Chondrocyte (in vitro differentiated cells): ENCODE data around the gene PTGFRN. TPM values are rescaled to one million over a fixed set of nuclear protein-coding genes. Genes with fewer than 3 reads are reported as not detected.
"Not testable (repeated sequence)": the region's sequence is repeated elsewhere in the genome, so short reads cannot be mapped to it uniquely, and the experiment has no call there.

ENCODE experiments used
- DNase-seq: peaks from one replicate; pipeline ENCODE4 v3.0.0; 2021; ENCODE audit warnings: mixed read lengths, low spot score
- H3K27ac Mint-ChIP-seq: one replicate; pipeline ENCODE4 v1.8.0; 2021; ENCODE audit warnings: mild to moderate bottlenecking, moderate library complexity, mixed read lengths; ENCODE audit not compliant: unreplicated experiment
- H3K27me3 Mint-ChIP-seq: 2 replicates; pipeline ENCODE4 v1.8.0; 2021; ENCODE audit warnings: low read depth, mixed read lengths
- H3K36me3 Mint-ChIP-seq: 2 replicates; pipeline ENCODE4 v1.8.0; 2021; ENCODE audit warnings: low read depth, mixed read lengths
- H3K4me1 Mint-ChIP-seq: 2 replicates; pipeline ENCODE4 v1.8.0; 2021; ENCODE audit warnings: low read depth, mild to moderate bottlenecking, mixed read lengths
- H3K4me3 Mint-ChIP-seq: one replicate; pipeline ENCODE4 v1.8.0; 2021; ENCODE audit warnings: mild to moderate bottlenecking, moderate library complexity, mixed read lengths; ENCODE audit not compliant: unreplicated experiment
- H3K9me3 Mint-ChIP-seq: 2 replicates; pipeline ENCODE4 v1.8.0; 2021; ENCODE audit warnings: low read depth, mixed read lengths
- CTCF ChIP-seq: fragments of 200-600 bp; sonication (generic); IDR thresholded peaks from 2 replicates; pipeline ENCODE4 v1.5.0; 2021; ENCODE audit warnings: antibody characterized with exemption, mild to moderate bottlenecking, moderate library complexity
- total RNA-seq: library from RNA; stranded (reverse); gene quantifications from 3 replicates; pipeline ENCODE4 v1.2.1, GENCODE V29; 2021

The PTGFRN gene
- total RNA-seq, 1 donor from 2014 or later, result 117 TPM

- Mint-ChIP-seq H3K27ac (peak overlapping the region; percentile 89), H3K4me1 (peaks cover 34% of the 10 kb centered on the region), H3K9me3 (peaks cover 21% of the 10 kb centered on the region), H3K27me3 (no peaks in the 10 kb centered on the region), H3K36me3 (peaks cover 9% of the 10 kb centered on the region), H3K4me3 (no peak overlapping the region)
- no peak for DNase-seq
- no peak for TF ChIP-seq CTCF
Measured at GRCh38 chr1:116972674-116973030, 62.9 kb downstream of the PTGFRN start.

- H3K4me3 Mint-ChIP-seq, H3K27ac Mint-ChIP-seq, H3K27me3 Mint-ChIP-seq, H3K4me1 Mint-ChIP-seq, DNase-seq: not testable (repeated sequence)
- H3K36me3 Mint-ChIP-seq, result peaks cover 14% of the 10 kb centered on the region
- H3K9me3 Mint-ChIP-seq, result peaks cover 18% of the 10 kb centered on the region
Measured at GRCh38 chr1:116980309-116980708, 70.6 kb downstream of the PTGFRN start.

GRCh38 chr1:116981521-116982037 is 71.9 kb downstream of the PTGFRN start:
- no peak overlapping the region for H3K27ac Mint-ChIP-seq
- H3K4me3 Mint-ChIP-seq, result no peak overlapping the region
- TF ChIP-seq CTCF, result no peak
- peaks cover 6% of the 10 kb centered on the region for H3K4me1 Mint-ChIP-seq
- peaks cover 8% of the 10 kb centered on the region for H3K36me3 Mint-ChIP-seq
- H3K27me3 Mint-ChIP-seq, result no peaks in the 10 kb centered on the region
- peaks cover 10% of the 10 kb centered on the region for H3K9me3 Mint-ChIP-seq
- no peak for DNase-seq

- DNase-seq, result no peak
- H3K27ac Mint-ChIP-seq, result no peak overlapping the region
- no peak overlapping the region for H3K4me3 Mint-ChIP-seq
- peaks cover 5% of the 10 kb centered on the region for H3K9me3 Mint-ChIP-seq
- H3K36me3 Mint-ChIP-seq, result peaks cover 14% of the 10 kb centered on the region
- no peaks in the 10 kb centered on the region for H3K27me3 Mint-ChIP-seq
- no peak for TF ChIP-seq CTCF
- H3K4me1 Mint-ChIP-seq, result peaks cover 6% of the 10 kb centered on the region
Measured at GRCh38 chr1:116982319-116983004, 72.7 kb downstream of the PTGFRN start.

- no peak for DNase-seq
- TF ChIP-seq CTCF, result no peak
- Mint-ChIP-seq H3K4me3 (no peak overlapping the region), H3K27me3 (no peaks in the 10 kb centered on the region), H3K4me1 (peaks cover 9% of the 10 kb centered on the region), H3K36me3 (peaks cover 14% of the 10 kb centered on the region), H3K27ac (no peak overlapping the region), H3K9me3 (peaks cover 3% of the 10 kb centered on the region)
Measured at GRCh38 chr1:116983112-116983511, 73.4 kb downstream of the PTGFRN start.

- Mint-ChIP-seq H3K36me3 (peaks cover 16% of the 10 kb centered on the region), H3K9me3 (peaks cover 3% of the 10 kb centered on the region), H3K4me3 (no peak overlapping the region), H3K27ac (no peak overlapping the region), H3K4me1 (peaks cover 15% of the 10 kb centered on the region), H3K27me3 (no peaks in the 10 kb centered on the region)
- no peak for DNase-seq
- TF ChIP-seq CTCF, result no peak
Measured at GRCh38 chr1:116983678-116984077, 74.0 kb downstream of the PTGFRN start.
